ENCODE results near the gene DGCR8. TPM values are rescaled to one million over a fixed set of nuclear protein-coding genes. Genes with fewer than 3 reads are reported as not detected.

DGCR8 gene
- total RNA-seq, 1 donor from 2014 or later = 29.1 TPM

DNA sequence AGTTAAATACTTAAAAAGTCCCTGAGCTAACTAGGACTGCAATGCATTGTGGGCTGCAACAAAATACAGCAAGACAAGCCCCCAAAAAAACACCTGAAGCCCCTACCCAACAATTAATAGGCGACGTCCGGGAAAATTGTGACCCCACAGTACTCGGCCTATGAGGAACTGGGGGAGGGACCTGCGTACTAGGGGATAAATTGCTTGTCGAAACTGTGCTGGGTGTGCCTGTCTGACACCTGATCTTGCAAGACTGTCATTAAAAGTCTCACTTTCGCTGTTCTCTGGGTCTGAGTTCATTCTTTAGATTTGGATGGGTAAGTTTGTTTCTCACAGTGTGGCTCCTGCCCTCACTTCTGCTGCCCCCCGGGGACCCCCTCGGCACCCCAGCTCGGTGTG lies 44.0 kb upstream of the DGCR8 start:
- Histone ChIP-seq H3K79me2 (ENCODE audit: low read depth) (no peaks in the 10 kb centered on the region), H4K20me1 (ENCODE audit: low read depth) (no peaks in the 10 kb centered on the region), H3K9ac (no peak overlapping the region), H2AFZ (replicated peaks) (no peak overlapping the region), H3K4me3 (no peak overlapping the region), H3K4me1 (no peaks in the 10 kb centered on the region), H3K9me3 (ENCODE audit: low read depth) (no peaks in the 10 kb centered on the region), H3K27ac (no peak overlapping the region), H3K4me2 (no peak overlapping the region), H3F3A (ENCODE audit: low read depth) (no peaks in the 10 kb centered on the region), H3K27me3 (no peaks in the 10 kb centered on the region), H3K36me3 (no peaks in the 10 kb centered on the region)
- Mint-ChIP-seq H3K27ac (no peak overlapping the region), H3K4me1 (peaks cover 11% of the 10 kb centered on the region), H3K27me3 (ENCODE audit: insufficient read depth, low read depth) (peaks cover 6% of the 10 kb centered on the region), H3K9me3 (no peaks in the 10 kb centered on the region), H3K4me3 (no peak overlapping the region), H3K36me3 (no peaks in the 10 kb centered on the region)
- no peak for DNase-seq (ENCODE audit: low spot score)
- TF ChIP-seq EZH2phosphoT487 (IDR thresholded peaks at IDR 0.05) (no peak), EZH2 (IDR thresholded peaks at IDR 0.05) (no peak)
- TF ChIP-seq, protein P1, sequence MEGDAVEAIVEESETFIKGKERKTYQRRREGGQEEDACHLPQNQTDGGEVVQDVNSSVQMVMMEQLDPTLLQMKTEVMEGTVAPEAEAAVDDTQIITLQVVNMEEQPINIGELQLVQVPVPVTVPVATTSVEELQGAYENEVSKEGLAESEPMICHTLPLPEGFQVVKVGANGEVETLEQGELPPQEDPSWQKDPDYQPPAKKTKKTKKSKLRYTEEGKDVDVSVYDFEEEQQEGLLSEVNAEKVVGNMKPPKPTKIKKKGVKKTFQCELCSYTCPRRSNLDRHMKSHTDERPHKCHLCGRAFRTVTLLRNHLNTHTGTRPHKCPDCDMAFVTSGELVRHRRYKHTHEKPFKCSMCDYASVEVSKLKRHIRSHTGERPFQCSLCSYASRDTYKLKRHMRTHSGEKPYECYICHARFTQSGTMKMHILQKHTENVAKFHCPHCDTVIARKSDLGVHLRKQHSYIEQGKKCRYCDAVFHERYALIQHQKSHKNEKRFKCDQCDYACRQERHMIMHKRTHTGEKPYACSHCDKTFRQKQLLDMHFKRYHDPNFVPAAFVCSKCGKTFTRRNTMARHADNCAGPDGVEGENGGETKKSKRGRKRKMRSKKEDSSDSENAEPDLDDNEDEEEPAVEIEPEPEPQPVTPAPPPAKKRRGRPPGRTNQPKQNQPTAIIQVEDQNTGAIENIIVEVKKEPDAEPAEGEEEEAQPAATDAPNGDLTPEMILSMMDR (IDR thresholded peaks at IDR 0.05) = no peak

DNA sequence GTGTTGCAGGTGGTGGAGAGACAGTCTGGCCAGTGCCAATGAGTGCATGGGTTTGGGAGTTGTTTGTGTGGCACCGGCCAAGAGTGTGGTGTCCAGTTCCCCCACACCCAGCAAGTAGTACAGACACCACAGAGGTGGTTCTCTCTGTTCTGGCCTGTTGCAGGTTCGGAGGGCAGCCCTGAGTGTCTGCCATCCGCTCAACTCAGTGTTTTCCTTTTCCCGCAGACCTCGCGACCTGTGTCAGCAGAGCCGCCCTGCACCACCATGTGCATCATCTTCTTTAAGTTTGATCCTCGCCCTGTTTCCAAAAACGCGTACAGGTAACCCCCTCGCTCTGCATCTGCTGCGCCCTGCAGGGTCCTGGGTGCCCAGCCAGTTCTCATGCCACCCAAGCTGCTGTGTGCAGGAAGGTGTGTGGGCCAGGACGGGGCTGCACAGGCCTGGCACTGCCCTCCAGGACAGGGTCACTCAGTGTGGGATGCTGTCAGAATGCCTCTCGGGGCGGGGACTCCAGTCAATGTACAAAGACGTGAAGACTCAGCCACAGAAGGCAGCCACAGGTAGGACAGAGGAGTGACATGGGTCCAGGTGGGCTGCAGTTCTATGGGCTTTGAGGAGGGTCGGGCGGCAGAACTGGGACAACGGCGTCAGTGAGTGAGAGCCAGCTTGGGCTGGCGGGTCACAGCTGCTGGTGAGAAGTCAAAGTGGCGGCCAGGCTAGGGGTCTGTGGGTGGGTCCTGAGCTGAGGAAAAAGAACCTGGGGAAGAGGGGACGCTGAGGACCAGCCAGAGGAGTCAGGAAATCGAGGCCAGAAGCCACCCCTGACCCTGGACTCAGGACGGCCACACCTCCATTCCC lies 43.3 kb upstream of the DGCR8 start:
- H3K9ac ChIP-seq = no peak overlapping the region
- H2AFZ ChIP-seq (replicated peaks) = no peak overlapping the region
- H4K20me1 ChIP-seq (ENCODE audit: low read depth) = no peaks in the 10 kb centered on the region
- no peaks in the 10 kb centered on the region for H3K27me3 ChIP-seq
- H3K36me3 ChIP-seq = no peaks in the 10 kb centered on the region
- H3K79me2 ChIP-seq (ENCODE audit: low read depth) = no peaks in the 10 kb centered on the region
- no peaks in the 10 kb centered on the region for H3F3A ChIP-seq (ENCODE audit: low read depth)
- Mint-ChIP-seq H3K27ac (no peak overlapping the region), H3K4me1 (peaks cover 11% of the 10 kb centered on the region), H3K27me3 (ENCODE audit: insufficient read depth, low read depth) (peaks cover 6% of the 10 kb centered on the region), H3K4me3 (no peak overlapping the region), H3K36me3 (no peaks in the 10 kb centered on the region), H3K9me3 (no peaks in the 10 kb centered on the region)
- no peak overlapping the region for H3K4me3 ChIP-seq
- no peak overlapping the region for H3K4me2 ChIP-seq
- TF ChIP-seq EZH2 (IDR thresholded peaks at IDR 0.05) (no peak), EZH2phosphoT487 (IDR thresholded peaks at IDR 0.05) (no peak)
- TF ChIP-seq, protein P1 (IDR thresholded peaks at IDR 0.05) = no peak
- H3K4me1 ChIP-seq = no peaks in the 10 kb centered on the region
- H3K27ac ChIP-seq = no peak overlapping the region
- DNase-seq (ENCODE audit: low spot score) = no peak
- no peaks in the 10 kb centered on the region for H3K9me3 ChIP-seq (ENCODE audit: low read depth)

DNA sequence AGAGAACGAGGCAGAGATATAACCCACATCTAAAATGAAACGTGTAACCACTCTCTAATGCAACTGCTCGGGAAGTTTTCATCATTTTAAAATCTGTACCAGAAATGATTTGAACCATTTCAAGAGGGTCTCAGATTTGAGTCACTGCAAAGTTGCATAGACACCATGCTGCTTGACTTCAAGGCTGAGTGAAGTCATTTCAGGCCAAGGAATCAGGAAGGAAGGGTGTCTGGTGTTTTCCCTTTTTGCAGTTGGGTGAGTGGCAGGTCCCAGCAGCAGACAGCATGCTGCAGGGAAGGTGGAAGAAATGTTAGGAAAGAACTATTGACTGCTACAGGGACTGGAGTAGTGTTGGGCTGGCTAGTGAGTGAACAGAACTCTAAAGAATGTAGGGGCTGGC lies 42.6 kb upstream of the DGCR8 start:
- H3K27me3 ChIP-seq = no peaks in the 10 kb centered on the region
- H3K27me3 Mint-ChIP-seq (ENCODE audit: insufficient read depth, low read depth) = peaks cover 6% of the 10 kb centered on the region
- H3K4me2 ChIP-seq = no peak overlapping the region
- no peaks in the 10 kb centered on the region for H3F3A ChIP-seq (ENCODE audit: low read depth)
- H3K9me3 ChIP-seq (ENCODE audit: low read depth) = no peaks in the 10 kb centered on the region
- peaks cover 11% of the 10 kb centered on the region for H3K4me1 Mint-ChIP-seq
- no peak for DNase-seq (ENCODE audit: low spot score)
- no peaks in the 10 kb centered on the region for H4K20me1 ChIP-seq (ENCODE audit: low read depth)
- no peak overlapping the region for H3K9ac ChIP-seq
- no peak overlapping the region for H3K27ac ChIP-seq
- H3K4me3 Mint-ChIP-seq = no peak overlapping the region
- H2AFZ ChIP-seq (replicated peaks) = no peak overlapping the region
- H3K36me3 Mint-ChIP-seq = no peaks in the 10 kb centered on the region
- no peaks in the 10 kb centered on the region for H3K9me3 Mint-ChIP-seq
- TF ChIP-seq, protein P1 (IDR thresholded peaks at IDR 0.05) = no peak
- TF ChIP-seq EZH2 (IDR thresholded peaks at IDR 0.05) = no peak
- TF ChIP-seq EZH2phosphoT487 (IDR thresholded peaks at IDR 0.05) = no peak
- H3K4me1 ChIP-seq = no peaks in the 10 kb centered on the region
- no peaks in the 10 kb centered on the region for H3K79me2 ChIP-seq (ENCODE audit: low read depth)
- no peak overlapping the region for H3K4me3 ChIP-seq
- H3K27ac Mint-ChIP-seq = peak overlapping the region; percentile 74
- H3K36me3 ChIP-seq = no peaks in the 10 kb centered on the region

All from neural progenitor cell (in vitro differentiated cells).